AG20443 (cell line): ENCODE data around the gene MOV10.

ENCODE experiments used
- DNase-seq: peaks from one replicate; pipeline ENCODE4 v3.0.0; 2012; ENCODE audit warnings: low spot score, mixed read lengths

The MOV10 gene

GRCh38 chr1:112675728-112676381 lies 1.4 kb downstream of the MOV10 start:
- no peak for DNase-seq

DNA sequence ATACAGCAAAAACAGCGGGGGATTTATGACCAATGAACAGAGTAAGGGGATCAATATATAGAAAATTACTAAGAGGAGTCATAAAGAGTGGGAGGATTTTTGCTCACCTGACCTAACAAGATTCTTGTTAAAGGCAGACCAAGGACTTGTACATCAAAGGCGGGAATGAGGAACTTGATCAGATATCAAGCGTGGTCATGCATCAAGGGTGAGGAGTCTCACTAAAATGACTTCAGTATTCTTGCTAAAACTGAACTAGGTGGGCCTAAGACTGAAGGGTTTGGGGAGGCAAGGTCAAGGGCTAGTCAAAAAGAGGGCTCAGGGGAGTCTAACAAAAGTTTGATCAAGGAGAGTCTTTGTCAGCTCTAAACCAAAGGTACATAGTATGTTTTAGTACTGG lies 2.1 kb downstream of the MOV10 start:
- no peak for DNase-seq

- DNase-seq: no peak
Observed at GRCh38 chr1:112677501-112677900, 3.0 kb downstream of the MOV10 start.

DNA sequence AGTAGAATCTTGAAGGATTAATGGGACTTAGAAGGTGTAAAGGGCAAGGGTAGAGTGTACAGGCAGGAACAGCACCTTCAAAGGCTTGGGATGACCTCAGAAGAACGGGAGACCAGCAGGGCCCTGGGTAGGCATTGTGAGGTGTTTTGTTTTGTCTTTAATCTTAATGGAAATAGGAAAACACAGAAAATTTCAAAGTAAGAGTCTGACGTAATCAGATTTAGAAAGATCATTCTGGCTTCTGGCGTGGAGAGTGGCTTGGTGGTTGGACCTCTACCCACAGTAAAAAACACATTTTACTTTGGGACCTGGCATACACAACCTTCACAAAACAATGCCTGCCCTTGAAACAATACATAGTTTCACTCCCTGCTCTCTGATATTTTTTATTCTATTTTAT lies 4.1 kb downstream of the MOV10 start:
- no peak for DNase-seq

DNA sequence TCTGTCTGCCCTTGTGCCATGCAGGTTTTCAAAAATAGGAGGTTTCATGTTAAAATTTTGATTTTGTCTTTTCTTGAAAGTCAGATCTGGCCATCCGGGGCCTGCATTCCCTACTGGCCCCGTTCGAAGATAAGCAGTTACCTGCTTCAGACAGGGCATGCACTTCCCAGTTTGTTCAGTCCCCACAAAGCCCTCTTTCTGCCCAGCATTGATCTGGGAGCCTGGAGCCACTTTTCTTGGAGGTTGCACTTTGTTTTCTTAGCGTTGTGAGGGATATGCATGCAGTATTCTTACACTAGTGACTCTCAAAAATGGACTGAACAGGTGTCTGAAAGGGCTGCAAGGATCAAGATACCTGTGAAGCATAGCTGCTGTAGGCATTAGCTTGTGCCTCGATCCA lies 11.5 kb downstream of the MOV10 start:
- DNase-seq: no peak

DNA sequence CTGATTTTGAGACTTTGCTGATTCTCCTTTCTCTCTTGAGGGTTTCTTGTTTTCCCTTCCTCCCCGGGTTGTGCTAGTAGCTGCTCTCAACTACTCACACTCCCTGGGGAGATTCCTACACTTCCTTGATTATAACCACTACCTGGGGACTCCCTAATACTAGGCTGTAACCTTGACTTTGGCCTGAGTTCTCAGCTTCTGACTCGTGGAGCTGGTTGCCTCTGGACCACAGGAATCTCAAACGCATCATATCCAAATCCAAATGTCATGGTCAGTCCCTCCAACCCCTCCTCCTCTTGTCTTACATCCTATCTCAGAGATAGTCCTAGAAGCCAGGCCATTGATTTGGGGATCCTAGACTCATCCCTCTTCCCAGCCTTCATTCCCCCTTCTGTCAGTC lies 12.0 kb downstream of the MOV10 start:
- no peak for DNase-seq

DNA sequence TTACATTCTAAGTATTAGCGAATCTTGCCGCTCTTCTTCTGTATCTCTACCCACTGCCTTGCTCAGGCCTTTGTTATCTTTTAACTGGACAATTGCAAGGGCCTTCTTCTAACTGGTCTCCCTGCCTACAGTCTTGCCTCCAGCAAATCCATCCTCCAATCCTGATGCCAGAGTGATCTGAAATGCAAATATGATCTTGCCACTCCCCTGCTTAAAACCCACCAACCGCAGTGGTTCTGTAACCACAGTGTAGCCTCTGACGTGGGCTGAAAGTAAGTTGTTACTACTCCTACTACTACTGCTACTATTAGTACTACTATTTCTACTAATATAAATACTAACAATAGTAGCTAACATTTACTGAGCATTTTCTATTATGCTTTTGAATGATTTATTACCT lies 12.4 kb downstream of the MOV10 start:
- no peak for DNase-seq

- no peak for DNase-seq
Observed at GRCh38 chr1:112687361-112687760, 12.9 kb downstream of the MOV10 start.

GRCh38 chr1:112687785-112688496 lies 13.5 kb downstream of the MOV10 start:
- DNase-seq: no peak

DNA sequence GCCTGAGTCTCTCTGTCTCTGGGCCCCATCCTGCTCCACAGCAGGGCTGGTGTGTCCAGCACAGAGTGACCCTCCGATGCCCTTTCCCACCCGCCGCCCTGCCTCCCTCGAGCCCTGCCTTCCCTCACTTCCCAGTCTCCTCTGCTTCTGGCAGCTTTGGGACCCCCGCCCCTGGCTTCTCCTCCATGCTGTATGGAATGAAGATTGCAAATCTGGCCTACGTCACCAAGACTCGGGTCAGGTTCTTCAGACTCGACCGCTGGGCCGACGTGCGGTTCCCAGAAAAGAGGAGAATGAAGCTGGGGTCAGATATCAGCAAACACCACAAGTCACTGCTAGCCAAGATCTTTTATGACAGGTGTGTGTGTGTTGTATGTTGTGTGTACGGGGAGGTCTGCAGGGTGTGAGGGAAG lies 14.3 kb downstream of the MOV10 start:
- DNase-seq: no peak

DNA sequence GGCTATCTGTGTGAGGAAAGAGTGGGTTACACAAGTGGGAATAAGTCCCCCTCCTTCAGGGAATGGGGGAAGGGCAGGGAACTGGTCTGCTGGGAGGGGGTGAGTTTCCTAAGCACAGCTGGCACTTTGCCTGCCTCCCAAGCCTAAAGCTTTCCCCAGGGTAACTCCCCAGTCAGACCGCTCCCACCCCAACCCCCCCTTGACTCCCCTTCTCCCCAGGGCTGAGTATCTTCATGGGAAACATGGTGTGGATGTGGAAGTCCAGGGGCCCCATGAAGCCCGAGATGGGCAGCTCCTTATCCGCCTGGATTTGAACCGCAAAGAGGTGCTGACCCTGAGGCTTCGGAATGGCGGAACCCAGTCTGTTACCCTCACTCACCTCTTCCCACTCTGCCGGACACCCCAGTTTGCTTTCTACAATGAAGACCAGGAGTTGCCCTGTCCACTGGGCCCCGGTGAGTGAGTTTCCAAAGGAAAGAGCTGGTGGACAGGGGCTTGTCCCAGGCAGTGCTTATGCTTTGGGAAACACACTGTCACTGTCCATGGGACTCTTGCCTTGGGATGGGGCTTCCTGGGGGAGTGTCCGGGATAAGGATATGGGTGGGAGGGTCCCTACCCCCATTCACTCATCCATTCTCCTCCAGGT lies 14.9 kb downstream of the MOV10 start:
- DNase-seq: no peak

- DNase-seq: no peak
Observed at GRCh38 chr1:112689842-112690237, 15.4 kb downstream of the MOV10 start.

DNA sequence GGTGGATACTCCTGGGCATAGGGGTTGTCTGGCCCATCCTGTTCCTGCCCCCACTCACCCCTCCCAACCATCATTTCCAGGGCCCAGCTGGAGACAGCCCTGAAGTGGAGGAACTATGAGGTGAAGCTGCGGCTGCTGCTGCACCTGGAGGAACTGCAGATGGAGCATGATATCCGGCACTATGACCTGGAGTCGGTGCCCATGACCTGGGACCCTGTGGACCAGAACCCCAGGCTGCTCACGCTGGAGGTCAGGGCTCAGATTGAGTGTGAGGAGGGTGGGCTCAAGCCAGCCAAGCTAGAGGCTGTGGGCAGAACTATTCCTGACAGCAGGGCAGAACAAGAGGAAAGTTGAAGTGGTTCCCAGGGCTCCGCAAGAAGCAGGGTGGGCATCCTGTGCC lies 18.2 kb downstream of the MOV10 start:
- no peak for DNase-seq

DNA sequence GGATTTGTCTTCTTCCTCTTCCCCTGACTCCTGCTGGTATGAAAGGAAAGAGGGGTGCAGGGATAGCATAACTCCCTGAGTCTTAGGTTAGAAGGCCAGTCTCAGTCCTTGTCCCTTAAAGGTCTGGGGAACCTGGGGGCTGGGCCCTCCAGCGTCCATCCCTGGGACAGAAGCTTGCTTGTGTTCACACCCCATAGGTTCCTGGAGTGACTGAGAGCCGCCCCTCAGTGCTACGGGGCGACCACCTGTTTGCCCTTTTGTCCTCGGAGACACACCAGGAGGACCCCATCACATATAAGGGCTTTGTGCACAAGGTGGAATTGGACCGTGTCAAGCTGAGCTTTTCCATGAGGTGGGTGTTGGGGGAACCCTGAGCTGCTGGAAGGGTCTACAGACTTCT lies 19.4 kb downstream of the MOV10 start:
- no peak for DNase-seq

DNA sequence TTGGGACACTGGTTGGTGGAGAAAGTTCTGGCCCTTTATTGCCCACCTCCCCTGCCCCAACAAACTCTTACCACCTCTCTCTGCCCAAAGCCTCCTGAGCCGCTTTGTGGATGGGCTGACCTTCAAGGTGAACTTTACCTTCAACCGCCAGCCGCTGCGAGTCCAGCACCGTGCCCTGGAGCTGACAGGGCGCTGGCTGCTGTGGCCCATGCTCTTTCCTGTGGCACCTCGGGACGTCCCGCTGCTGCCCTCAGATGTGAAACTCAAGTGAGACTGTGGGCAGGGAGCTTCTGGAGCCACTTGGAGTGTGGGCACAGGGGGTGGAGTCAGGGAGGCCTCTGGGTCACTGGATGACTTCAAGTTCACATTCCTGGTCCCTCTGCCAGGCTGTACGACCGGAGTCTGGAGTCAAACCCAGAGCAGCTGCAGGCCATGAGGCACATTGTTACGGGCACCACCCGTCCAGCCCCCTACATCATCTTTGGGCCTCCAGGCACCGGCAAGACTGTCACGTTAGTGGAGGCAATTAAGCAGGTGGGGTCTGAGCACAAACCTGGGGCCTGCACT lies 20.0 kb downstream of the MOV10 start:
- no peak for DNase-seq

GRCh38 chr1:112695276-112695675 lies 20.8 kb downstream of the MOV10 start:
- no peak for DNase-seq

DNA sequence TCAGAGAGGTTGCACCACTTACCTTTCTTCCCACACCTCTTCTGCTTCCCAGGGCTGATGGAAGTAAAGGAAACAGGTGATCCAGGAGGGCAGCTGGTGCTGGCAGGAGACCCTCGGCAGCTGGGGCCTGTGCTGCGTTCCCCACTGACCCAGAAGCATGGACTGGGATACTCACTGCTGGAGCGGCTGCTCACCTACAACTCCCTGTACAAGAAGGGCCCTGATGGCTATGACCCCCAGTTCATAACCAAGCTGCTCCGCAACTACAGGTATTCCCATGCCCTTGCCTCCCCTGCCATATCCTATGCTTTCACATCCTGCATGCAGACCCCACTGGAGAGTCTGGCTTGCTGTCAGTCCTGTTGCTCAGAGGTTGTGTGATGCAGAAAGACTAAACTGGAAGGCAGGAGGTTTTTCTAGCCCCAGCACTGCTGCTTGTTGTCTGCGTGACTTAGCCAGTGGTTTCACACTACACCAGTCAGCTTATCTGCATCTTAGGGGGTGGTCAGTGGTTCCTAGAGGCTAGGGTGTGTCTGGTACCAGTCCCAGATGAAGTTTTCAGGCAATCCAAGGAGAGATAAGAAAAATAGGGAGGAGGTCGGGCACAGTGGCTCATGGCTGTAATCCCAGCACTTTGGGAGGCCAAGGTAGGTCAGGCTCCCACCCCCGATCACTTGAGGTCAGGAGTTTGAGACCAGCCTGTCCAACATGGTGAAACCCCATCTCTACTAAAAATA lies 22.3 kb downstream of the MOV10 start:
- DNase-seq: no peak

DNA sequence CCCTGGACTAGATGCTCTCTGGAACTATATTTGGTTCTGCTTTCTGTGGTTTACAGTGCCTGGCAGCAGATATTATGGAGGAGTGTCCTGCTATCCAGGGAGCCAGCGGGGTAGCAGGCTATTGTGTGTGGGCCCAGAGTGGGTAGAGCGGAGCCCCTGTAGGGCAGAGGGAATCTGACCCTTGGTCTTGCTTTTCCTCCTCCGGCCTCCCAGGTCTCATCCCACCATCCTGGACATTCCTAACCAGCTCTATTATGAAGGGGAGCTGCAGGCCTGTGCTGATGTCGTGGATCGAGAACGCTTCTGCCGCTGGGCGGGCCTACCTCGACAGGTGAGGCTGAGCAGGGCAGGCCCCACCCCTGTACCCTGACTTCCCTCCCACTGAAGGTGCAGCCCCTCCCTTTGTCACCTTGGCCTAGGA lies 23.3 kb downstream of the MOV10 start:
- no peak for DNase-seq

GRCh38 chr1:112698366-112699310 lies 24.2 kb downstream of the MOV10 start:
- DNase-seq: no peak

DNA sequence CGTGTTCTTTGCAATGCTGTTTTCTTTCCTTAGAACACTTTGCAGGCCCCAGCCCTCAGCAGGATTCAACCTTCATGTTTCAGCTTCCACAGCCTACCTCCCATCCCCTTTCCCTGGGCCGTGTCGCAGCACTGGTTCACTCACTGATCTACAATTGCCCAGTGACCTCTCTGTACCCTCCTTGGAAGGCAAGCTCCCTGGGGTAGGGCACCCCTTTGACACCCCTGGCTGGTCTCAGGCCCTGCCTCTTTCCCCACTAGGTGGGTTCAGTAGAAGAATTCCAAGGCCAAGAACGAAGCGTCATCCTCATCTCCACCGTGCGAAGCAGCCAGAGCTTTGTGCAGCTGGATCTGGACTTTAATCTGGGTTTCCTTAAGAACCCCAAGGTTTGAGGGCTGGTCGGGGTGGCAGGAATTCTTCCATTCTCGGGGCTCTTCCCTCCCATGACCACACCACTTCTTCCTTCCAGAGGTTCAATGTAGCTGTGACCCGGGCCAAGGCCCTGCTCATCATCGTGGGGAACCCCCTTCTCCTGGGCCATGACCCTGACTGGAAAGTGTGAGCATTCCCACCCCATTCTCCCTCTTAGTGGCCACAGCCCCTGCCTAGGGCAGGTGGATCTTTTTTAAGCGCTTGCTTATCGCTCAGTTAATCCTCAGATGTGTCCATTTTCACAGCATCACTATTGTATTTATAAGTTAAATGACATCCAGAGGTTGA lies 25.1 kb downstream of the MOV10 start:
- no peak for DNase-seq
